Transverse colon (tissue), 4 donors: Measurements from ENCODE around the gene ORC5.

Source experiments
- POLR2A ChIP-seq: fragments of 450-650 bp; IDR thresholded peaks from one replicate; pipeline ENCODE4 v1.6.1; 2016; ENCODE audit warnings: antibody characterized with exemption, mild to moderate bottlenecking, moderate library complexity
- POLR2AphosphoS5 ChIP-seq, 3 donors: sonication (generic); formaldehyde crosslinking; IDR thresholded peaks; one replicate each; pipeline ENCODE4 v1.6.1; 2016; ENCODE audit warnings: antibody characterized with exemption in 3 of 3
- TF ChIP-seq, protein P1 (sequence below), 5 experiments: fragments of 200-600 bp in 3 of 5; fragments of 450-650 bp in 2 of 5; sonication (generic) in 3 of 5; IDR thresholded peaks; 1 replicate in 2 of 5; 2 replicates in 3 of 5; pipeline ENCODE4 v1.5.1; 2016 to 2017; ENCODE audit warnings: antibody characterized with exemption in 5 of 5, inconsistent platforms in 3 of 5, mild to moderate bottlenecking in 2 of 5, moderate library complexity in 1 of 5

GRCh38 chr7:104254696-104255095 is 46.9 kb upstream of the ORC5 start:
- TF ChIP-seq, protein P1, sequence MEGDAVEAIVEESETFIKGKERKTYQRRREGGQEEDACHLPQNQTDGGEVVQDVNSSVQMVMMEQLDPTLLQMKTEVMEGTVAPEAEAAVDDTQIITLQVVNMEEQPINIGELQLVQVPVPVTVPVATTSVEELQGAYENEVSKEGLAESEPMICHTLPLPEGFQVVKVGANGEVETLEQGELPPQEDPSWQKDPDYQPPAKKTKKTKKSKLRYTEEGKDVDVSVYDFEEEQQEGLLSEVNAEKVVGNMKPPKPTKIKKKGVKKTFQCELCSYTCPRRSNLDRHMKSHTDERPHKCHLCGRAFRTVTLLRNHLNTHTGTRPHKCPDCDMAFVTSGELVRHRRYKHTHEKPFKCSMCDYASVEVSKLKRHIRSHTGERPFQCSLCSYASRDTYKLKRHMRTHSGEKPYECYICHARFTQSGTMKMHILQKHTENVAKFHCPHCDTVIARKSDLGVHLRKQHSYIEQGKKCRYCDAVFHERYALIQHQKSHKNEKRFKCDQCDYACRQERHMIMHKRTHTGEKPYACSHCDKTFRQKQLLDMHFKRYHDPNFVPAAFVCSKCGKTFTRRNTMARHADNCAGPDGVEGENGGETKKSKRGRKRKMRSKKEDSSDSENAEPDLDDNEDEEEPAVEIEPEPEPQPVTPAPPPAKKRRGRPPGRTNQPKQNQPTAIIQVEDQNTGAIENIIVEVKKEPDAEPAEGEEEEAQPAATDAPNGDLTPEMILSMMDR (IDR thresholded peaks at IDR 0.05), result no peak
- TF ChIP-seq POLR2A (no peak), POLR2AphosphoS5 (IDR thresholded peaks at IDR 0.05) (no peak)
